NOMO-1 (cell line): ENCODE results near the gene SAMHD1.
"Not testable (repeated sequence)": the region's sequence is repeated elsewhere in the genome, so short reads cannot be mapped to it uniquely, and the experiment has no call there.

Experiments
- DNase-seq, 2 experiments: peaks; one replicate each; lab custom pipeline; 2025; ENCODE audit not compliant: unreplicated experiment in 2 of 2; lab: John Stamatoyannopoulos, UW

The SAMHD1 gene

DNA sequence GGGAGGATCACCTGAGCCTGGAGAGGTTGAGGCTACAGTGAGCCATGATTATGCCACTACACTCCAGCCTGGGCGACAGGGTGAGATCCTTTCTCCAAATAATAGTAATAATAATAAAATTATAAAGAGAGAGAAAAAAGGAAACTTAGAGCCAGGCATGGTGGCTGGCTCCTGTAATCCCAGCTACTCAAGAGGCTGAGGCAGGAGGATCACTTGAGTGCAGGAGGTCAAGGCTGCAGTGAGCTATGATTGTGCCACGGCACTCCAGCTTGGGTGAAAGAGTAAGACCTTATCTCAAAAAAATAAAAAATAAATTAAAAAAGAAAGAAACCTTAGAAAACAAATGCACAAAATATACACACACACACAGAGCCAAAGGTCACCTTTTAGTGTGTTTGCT lies 5.2 kb upstream of the SAMHD1 start:
- no peak for DNase-seq

- DNase-seq = no peak
Observed at GRCh38 chr20:36956016-36956415, 4.5 kb upstream of the SAMHD1 start.

- DNase-seq = no peak
Observed at GRCh38 chr20:36951979-36952738, 651 bp upstream of the SAMHD1 start.

DNA sequence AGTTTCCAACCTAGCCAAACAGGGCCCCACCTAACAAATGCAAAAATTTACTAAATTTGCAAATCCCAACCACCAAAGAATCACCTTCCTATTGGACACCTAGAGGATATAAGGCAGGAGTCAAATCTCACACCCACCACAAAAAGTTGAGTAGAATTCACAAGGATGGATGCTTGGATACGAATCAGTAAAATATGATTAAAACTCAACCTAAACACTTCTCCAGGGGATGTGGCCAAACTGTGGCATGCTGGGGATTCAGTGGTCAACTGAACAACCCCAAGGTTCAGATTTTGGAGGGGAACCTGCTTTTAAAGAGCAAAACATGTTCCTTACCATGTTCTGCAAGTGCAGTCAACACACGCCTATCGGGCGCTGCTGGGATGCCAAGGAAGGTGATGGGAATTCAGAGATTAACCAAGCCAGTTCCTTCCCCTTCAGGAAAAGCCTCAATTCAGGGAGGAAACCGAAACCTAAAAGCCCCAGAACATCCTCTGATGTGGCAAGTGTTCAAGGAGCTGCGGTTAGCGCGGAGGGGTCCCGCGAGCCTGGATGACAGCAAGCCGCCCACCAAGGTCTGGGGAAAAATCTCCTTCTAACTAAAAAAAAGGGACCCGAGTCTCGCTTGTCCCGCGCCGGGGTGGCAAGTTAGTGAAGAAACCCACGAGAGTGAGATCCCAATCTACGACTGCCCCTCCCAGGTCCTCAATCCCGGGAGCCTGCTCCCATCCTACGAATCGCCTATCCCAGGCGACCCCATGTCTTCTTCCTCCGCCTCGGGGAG lies 902 bp downstream of the SAMHD1 start:
- DNase-seq = peak in 1 of 2 experiments; percentile 35

DNA sequence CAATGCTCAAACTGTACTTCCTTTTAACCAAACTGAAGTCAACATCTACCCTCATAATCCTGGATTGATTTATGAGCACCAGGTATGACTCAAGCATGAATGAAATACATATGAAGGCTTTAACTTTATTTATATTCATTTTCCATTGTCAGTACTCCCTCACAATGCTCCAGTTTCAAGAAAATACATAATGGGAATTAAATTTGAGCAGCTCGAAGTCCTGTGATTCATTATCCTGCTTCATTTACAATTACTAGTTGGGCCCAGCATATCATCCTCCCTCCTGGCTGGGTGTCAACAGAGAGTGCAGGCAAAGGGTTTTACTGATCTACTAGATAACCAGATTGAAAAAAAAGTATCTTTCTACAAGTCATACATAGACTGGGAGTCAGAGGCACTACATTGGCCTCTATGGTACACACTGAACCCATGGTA lies 10.1 kb downstream of the SAMHD1 start:
- DNase-seq = peak in 1 of 2 experiments; percentile 45

DNA sequence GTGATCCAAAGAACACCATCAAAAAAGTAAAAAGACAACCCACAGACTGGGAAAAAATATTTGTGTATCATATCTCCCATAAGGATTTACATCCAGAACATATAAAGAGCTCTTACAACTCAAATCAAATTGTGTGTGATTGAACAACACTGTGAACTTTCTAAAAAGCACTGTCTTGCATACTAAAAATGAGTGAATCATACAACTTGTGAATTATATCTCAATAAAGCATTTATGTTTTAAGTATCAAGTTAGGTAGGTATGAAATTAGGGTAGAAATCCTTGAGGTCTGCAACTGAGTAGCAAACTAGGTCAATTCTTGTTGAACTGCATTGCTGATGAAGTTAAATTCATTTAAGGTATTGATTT lies 14.1 kb downstream of the SAMHD1 start:
- no peak for DNase-seq

DNA sequence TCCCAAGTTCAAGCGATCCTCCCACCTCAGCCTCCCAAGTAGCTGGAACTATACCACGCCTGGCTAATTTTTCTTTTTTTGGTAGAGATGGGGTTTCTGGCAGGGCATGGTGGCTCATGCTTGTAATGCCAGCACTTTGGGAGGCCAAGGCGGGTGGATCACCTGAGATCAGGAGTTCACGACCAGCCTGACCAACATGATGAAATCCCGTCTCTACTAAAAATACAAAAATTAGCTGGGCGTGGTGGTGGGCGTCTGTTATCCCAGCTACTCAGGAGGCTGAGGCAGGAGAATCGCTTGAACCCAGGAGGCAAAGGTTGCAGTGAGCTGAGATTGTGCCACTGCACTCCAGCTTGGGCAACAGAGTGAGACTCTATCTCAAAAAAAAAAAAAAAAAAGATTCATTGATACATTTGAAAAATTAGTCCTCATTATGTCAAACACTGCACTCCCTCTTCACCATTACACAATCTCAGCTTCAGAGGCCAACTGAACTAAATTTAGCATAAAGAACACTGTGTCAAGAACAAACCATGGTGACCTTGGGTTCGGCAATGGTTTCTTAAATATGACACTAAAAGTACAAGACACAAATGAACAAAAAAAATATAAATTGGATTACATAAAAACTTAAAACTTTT lies 14.6 kb downstream of the SAMHD1 start:
- DNase-seq = peak; percentile 27 to 51

DNA sequence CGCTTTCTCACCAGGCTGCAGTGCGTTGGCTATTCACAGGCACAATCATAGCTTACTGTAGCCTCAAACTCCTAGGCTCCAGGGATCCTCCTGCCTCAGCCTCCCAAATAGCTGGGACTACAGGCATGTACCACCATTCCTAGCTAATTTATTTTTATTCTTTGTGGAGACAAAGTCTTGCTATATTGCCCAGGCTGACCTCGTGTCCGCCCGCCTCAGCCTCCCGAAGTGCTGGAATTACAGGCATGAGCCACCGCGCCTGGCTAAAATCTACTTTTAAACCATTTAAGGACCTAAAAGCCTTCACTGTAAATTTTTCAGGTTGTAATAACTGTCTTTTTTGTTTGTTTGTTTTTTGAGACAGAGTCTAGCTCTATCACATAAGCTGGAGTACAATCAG lies 15.2 kb downstream of the SAMHD1 start:
- DNase-seq = no peak

DNA sequence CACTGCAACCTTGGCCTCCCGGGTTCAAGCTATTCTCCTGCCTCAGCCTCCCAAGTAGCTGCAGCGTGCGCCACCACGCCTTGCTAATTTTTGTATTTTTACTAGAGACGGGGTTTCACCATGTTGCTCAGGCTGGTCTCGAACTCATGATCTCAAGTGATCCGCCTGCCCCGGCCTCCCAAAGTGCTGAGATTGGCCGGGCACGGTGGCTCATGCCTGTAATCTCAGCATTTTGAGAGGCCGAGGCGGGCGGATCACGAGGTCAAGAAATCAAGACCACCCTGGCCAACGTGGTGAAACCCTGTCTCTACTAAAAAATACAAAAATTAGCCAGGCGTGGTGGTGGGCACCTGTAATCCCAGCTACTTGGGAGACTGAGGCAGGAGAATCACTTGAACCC lies 17.9 kb downstream of the SAMHD1 start:
- not testable (repeated sequence) for DNase-seq

- DNase-seq = no peak
Observed at GRCh38 chr20:36932476-36933426, 18.8 kb downstream of the SAMHD1 start.

DNA sequence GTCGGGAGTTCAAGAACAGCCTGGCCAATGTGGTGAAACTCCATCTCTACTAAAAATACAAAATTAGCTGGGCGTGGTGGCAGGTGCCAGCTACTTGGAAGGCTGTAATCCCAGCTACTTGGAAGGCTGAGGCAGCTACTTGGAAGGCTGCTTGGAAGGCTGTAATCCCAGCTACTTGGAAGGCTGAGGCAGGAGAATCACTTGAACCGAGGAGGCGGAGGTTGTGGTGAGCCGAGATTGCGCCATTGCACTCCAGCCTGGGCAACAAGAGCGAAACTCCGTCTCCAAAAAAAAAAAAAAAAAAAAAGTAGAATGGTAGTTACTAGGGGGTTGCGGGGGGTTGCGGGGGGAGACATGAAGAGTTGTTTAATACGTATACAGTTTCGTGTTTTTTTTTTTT lies 19.4 kb downstream of the SAMHD1 start:
- not testable (repeated sequence) for DNase-seq

- no peak for DNase-seq
Observed at GRCh38 chr20:36929691-36930090, 21.8 kb downstream of the SAMHD1 start.

GRCh38 chr20:36929290-36929689 lies 22.2 kb downstream of the SAMHD1 start:
- DNase-seq = no peak

- DNase-seq = no peak
Observed at GRCh38 chr20:36927704-36928103, 23.8 kb downstream of the SAMHD1 start.

DNA sequence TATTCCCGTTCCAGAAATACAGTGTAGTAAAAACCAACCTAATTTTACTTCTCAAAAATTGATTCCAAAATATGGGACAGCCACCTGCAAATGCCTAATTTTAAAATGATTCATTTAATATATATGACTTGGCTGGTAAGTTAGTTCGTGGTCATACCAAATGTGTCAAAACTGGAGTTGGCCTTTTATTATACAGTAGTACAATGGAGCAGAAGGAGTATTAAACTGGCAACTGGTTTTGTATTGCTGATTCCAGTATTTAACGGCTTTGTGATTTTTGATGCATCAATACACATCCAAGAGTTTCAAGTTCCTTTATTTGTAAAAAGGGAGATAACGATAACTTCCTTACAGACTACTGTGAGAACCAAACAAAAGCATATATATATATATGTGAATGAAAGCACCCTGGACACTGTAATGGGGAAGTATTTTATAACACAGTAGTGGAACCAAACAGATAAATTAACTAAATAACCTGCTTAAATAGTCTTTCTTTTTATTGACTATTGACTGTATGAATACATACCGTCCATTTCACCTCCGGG lies 24.8 kb downstream of the SAMHD1 start:
- DNase-seq = no peak

DNA sequence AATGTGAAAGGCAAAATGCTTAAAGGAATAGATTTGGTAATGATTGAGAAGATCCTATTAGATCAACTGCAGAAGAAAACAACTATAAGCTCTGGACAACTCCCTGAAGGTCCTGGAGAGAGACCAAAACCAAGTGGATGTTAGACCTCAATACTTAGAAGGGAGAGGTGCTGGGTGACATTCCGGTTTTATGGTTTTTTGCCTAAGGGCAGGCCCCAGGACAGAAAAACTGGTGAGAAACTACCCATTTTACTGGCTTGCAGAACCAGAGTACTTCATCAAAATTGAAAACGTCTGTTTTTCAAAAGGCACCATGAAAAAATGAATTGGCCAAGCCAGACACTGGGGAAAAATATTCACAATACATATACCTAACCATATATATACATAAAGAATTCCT lies 26.3 kb downstream of the SAMHD1 start:
- DNase-seq = no peak

DNA sequence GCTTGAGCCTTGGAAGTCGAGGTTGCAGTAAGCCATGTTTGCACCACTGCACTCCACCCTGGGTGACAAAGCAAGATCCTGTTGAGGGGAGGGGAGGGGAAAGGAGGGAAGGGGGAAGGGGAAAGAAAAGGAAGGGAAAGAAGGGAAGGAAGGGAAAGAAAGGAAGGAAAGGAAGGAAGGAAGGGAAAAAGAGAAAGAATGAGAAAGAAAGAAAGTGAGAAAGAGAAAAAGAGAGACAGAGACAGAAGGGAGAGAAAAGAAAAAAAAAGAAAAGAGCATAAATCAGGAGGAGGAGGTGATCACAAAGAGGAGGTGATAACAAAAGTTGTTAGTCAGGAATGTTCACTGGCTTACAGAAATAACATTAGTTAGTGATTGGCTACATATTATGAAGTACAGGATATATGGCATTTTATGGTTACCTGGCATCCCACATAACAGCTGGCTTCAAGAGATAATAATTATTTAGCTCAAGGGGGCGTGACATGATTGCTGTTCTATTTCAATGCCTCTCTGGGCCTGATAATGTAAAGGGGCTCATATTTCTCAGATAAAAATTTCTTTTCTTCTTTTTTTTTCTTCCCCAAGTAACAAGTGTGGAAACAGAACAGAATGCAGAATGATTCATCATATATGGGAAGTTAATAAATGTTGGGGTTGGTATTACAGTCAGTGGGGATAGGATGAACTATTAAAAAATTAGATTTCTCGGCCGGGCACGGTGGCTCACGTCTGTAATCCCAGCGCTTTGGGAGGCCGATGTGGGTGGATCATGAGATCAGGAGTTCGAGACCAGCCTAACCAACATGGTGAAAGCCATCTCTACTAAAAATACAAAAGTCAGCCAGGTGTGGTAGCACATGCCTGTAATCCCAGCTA lies 27.1 kb downstream of the SAMHD1 start:
- no peak for DNase-seq

DNA sequence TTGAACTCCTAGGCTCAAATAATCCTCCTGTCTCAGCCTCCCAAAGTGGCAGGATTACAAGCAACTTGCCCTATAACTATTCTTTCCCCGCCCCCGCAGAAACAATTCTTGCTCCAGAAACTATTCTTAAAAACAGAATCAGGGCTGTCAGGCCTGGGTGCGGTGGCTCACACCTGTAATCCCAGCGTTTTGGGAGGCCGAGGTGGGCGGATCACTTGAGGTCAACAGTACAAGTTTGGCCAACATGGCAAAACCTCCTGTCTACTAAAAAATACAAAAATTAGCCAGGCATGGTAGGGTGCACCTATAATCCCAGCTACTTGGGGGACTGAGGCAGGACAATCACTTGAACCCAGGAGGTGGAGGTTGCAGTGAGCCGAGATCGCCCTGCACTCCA lies 31.2 kb downstream of the SAMHD1 start:
- DNase-seq = no peak

DNA sequence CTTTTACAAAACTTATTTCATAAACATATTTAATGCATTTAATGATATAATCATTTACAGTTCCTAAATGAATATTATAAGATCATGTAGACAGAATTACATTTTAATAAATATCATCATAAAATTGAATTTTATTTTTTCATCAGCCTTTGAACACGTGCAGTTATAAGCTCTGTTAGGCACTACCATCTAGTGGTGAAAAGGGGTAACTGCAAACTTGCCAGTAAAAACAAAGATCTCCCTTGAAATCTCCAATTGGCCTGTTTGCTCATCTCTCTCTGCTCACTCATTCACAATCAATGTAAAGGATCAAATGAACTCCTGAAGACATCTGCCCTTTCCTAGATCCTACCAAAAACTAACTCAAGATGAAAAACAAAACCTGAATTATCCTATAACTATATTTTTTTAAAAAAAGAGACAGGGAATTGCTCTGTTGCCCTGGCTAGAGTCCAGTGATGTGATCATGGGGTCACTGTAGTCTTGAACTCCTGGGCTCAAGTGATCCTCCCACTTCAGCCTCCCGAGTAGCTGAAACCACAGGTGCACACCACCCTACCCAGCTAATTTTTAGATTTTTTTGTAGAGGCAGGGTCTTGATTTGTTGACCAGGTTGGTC lies 31.7 kb downstream of the SAMHD1 start:
- DNase-seq = peak; percentile 47 to 64
